HG03039 (cell line): ENCODE measurements around the gene ATXN7L1.
"Not testable (repeated sequence)": the region's sequence is repeated elsewhere in the genome, so short reads cannot be mapped to it uniquely, and the experiment has no call there.

Experiments used
- ATAC-seq: cut with Tn5 transposase; IDR thresholded peaks from one replicate; pipeline ENCODE4 v1.9.1; 2021; ENCODE audit warnings: mild to moderate bottlenecking, moderate library complexity; ENCODE audit not compliant: unreplicated experiment

ATXN7L1 gene

GRCh38 chr7:105623906-105624305 is 252.5 kb downstream of the ATXN7L1 start:
- ATAC-seq, result no peak

GRCh38 chr7:105623378-105623777 is 253.0 kb downstream of the ATXN7L1 start:
- ATAC-seq, result no peak

GRCh38 chr7:105622106-105622731 is 254.2 kb downstream of the ATXN7L1 start:
- no peak for ATAC-seq

- ATAC-seq, result no peak
These were observed 254.8 kb downstream of the ATXN7L1 start for GRCh38 chr7:105621617-105622016.

GRCh38 chr7:105621176-105621575 is 255.2 kb downstream of the ATXN7L1 start:
- no peak for ATAC-seq

- ATAC-seq, result no peak
These were observed 256.8 kb downstream of the ATXN7L1 start for GRCh38 chr7:105619590-105619989.

- no peak for ATAC-seq
These were observed 258.4 kb downstream of the ATXN7L1 start for GRCh38 chr7:105618016-105618296.

- ATAC-seq, result no peak
These were observed 259.0 kb downstream of the ATXN7L1 start for GRCh38 chr7:105617280-105618015.

- no peak for ATAC-seq
These were observed 262.0 kb downstream of the ATXN7L1 start for GRCh38 chr7:105614341-105614840.

GRCh38 chr7:105613611-105614330 is 262.6 kb downstream of the ATXN7L1 start:
- no peak for ATAC-seq

- ATAC-seq, result no peak
These were observed 263.6 kb downstream of the ATXN7L1 start for GRCh38 chr7:105612806-105613205.

- no peak for ATAC-seq
These were observed 264.3 kb downstream of the ATXN7L1 start for GRCh38 chr7:105611856-105612775.

- ATAC-seq, result no peak
These were observed 266.1 kb downstream of the ATXN7L1 start for GRCh38 chr7:105610165-105610930.

GRCh38 chr7:105602325-105603305 is 273.8 kb downstream of the ATXN7L1 start:
- no peak for ATAC-seq

GRCh38 chr7:105600720-105601550 is 275.5 kb downstream of the ATXN7L1 start:
- ATAC-seq, result no peak

GRCh38 chr7:105599551-105599950 is 276.8 kb downstream of the ATXN7L1 start:
- no peak for ATAC-seq

GRCh38 chr7:105599080-105599479 is 277.3 kb downstream of the ATXN7L1 start:
- ATAC-seq, result not testable (repeated sequence)

GRCh38 chr7:105596866-105597265 is 279.5 kb downstream of the ATXN7L1 start:
- ATAC-seq, result no peak
